ENCODE data around the gene ELAVL4. TPM values are rescaled to one million over a fixed set of nuclear protein-coding genes. Genes with fewer than 3 reads are reported as not detected.

The ELAVL4 gene
- total RNA-seq, 1 donor from 2014 or later: not detected

- Mint-ChIP-seq H3K36me3 (no peaks in the 10 kb centered on the region), H3K9me3 (peaks cover 3% of the 10 kb centered on the region), H3K27ac (no peak overlapping the region), H3K4me3 (no peak overlapping the region), H3K4me1 (no peaks in the 10 kb centered on the region), H3K27me3 (ENCODE audit: low read depth) (no peaks in the 10 kb centered on the region)
- no peak for DNase-seq (ENCODE audit: low spot score in 2 of 2, unreplicated experiment in 2 of 2)
- TF ChIP-seq CTCF (IDR thresholded peaks at IDR 0.05; ENCODE audit: unreplicated experiment): no peak
Measured at GRCh38 chr1:50193002-50193401, 84.3 kb downstream of the ELAVL4 start.

- H3K4me3 Mint-ChIP-seq: no peak overlapping the region
- H3K27ac Mint-ChIP-seq: no peak overlapping the region
- no peaks in the 10 kb centered on the region for H3K27me3 Mint-ChIP-seq (ENCODE audit: low read depth)
- H3K36me3 Mint-ChIP-seq: no peaks in the 10 kb centered on the region
- no peak for TF ChIP-seq CTCF (IDR thresholded peaks at IDR 0.05; ENCODE audit: unreplicated experiment)
- peaks cover 3% of the 10 kb centered on the region for H3K9me3 Mint-ChIP-seq
- DNase-seq (ENCODE audit: low spot score in 2 of 2, unreplicated experiment in 2 of 2): no peak
- no peaks in the 10 kb centered on the region for H3K4me1 Mint-ChIP-seq
Measured at GRCh38 chr1:50195205-50195604, 86.5 kb downstream of the ELAVL4 start.

- H3K27ac Mint-ChIP-seq: no peak overlapping the region
- DNase-seq (ENCODE audit: low spot score in 2 of 2, unreplicated experiment in 2 of 2): no peak
- H3K36me3 Mint-ChIP-seq: no peaks in the 10 kb centered on the region
- H3K27me3 Mint-ChIP-seq (ENCODE audit: low read depth): no peaks in the 10 kb centered on the region
- TF ChIP-seq CTCF (IDR thresholded peaks at IDR 0.05; ENCODE audit: unreplicated experiment): no peak
- H3K4me1 Mint-ChIP-seq: no peaks in the 10 kb centered on the region
- H3K4me3 Mint-ChIP-seq: no peak overlapping the region
- H3K9me3 Mint-ChIP-seq: no peaks in the 10 kb centered on the region
Measured at GRCh38 chr1:50196081-50196480, 87.4 kb downstream of the ELAVL4 start.

GRCh38 chr1:50197216-50197615 lies 88.5 kb downstream of the ELAVL4 start:
- Mint-ChIP-seq H3K4me3 (no peak overlapping the region), H3K36me3 (no peaks in the 10 kb centered on the region), H3K27ac (no peak overlapping the region), H3K9me3 (peaks cover 4% of the 10 kb centered on the region), H3K4me1 (no peaks in the 10 kb centered on the region), H3K27me3 (ENCODE audit: low read depth) (no peaks in the 10 kb centered on the region)
- no peak for DNase-seq (ENCODE audit: low spot score in 2 of 2, unreplicated experiment in 2 of 2)
- no peak for TF ChIP-seq CTCF (IDR thresholded peaks at IDR 0.05; ENCODE audit: unreplicated experiment)

- TF ChIP-seq CTCF (IDR thresholded peaks at IDR 0.05; ENCODE audit: unreplicated experiment): no peak
- no peak for DNase-seq (ENCODE audit: low spot score in 2 of 2, unreplicated experiment in 2 of 2)
- Mint-ChIP-seq H3K27ac (no peak overlapping the region), H3K4me1 (no peaks in the 10 kb centered on the region), H3K36me3 (no peaks in the 10 kb centered on the region), H3K27me3 (ENCODE audit: low read depth) (no peaks in the 10 kb centered on the region), H3K9me3 (peaks cover 10% of the 10 kb centered on the region), H3K4me3 (no peak overlapping the region)
Measured at GRCh38 chr1:50208315-50208714, 99.6 kb downstream of the ELAVL4 start.

- Mint-ChIP-seq H3K27me3 (ENCODE audit: low read depth) (no peaks in the 10 kb centered on the region), H3K4me3 (no peak overlapping the region), H3K27ac (no peak overlapping the region), H3K9me3 (peaks cover 10% of the 10 kb centered on the region), H3K4me1 (no peaks in the 10 kb centered on the region), H3K36me3 (no peaks in the 10 kb centered on the region)
- no peak for TF ChIP-seq CTCF (IDR thresholded peaks at IDR 0.05; ENCODE audit: unreplicated experiment)
- no peak for DNase-seq (ENCODE audit: low spot score in 2 of 2, unreplicated experiment in 2 of 2)
Measured at GRCh38 chr1:50208756-50209155, 100.0 kb downstream of the ELAVL4 start.
